ENCODE results near the gene MRPL38. TPM values are rescaled to one million over a fixed set of nuclear protein-coding genes. Genes with fewer than 3 reads are reported as not detected.

The MRPL38 gene
- polyA plus RNA-seq, 4 donors, result 56.9 to 93.5 (median 65.1) TPM

GRCh38 chr17:75897160-75898019, 7.3 kb downstream of the MRPL38 start:
- Histone ChIP-seq H3K4me1 (ENCODE audit: control insufficient read depth in 3 of 3, insufficient read depth in 2 of 3, low read depth in 1 of 3, low read length in 2 of 3) (peaks cover 0 to 38% (median 2%) of the 10 kb centered on the region in 3 donors), H3K4me3 (ENCODE audit: low read depth in 1 of 3, low read length in 3 of 3) (peak overlapping the region; percentile 72 to 86 (median 77)), H3K27ac (ENCODE audit: low read depth in 1 of 3, low read length in 2 of 3) (peak overlapping the region; percentile 61 to 95 (median 93)), H3K9me3 (ENCODE audit: control insufficient read depth in 2 of 2, insufficient read depth in 1 of 2, low read depth in 1 of 2, low read length in 1 of 2) (no peaks in the 10 kb centered on the region), H3K36me3 (ENCODE audit: control insufficient read depth in 3 of 3, insufficient read depth in 2 of 3, low read depth in 1 of 3, low read length in 3 of 3) (peaks cover 4 to 79% (median 8%) of the 10 kb centered on the region in 3 donors), H3K27me3 (ENCODE audit: control insufficient read depth in 3 of 3, insufficient read depth in 3 of 3, low read length in 3 of 3) (no peaks in the 10 kb centered on the region)
- FAIRE-seq, result no peak
- WGBS, 3 donors, result 51 to 76% (median 64%) methylated on average over 30 to 37 of the region's 37 CpGs
- no peak for DNase-seq

- Histone ChIP-seq H3K27ac (ENCODE audit: low read depth in 1 of 3, low read length in 2 of 3) (peak within 1 kb of the TSS; percentile 90 to 95 (median 93)), H3K4me1 (ENCODE audit: control insufficient read depth in 3 of 3, insufficient read depth in 2 of 3, low read depth in 1 of 3, low read length in 2 of 3) (peaks cover 0 to 46% (median 2%) of the 10 kb centered on the region in 3 donors)
- WGBS, 3 donors, result 0 to 1% (median 0%) methylated on average over 47 to 102 of the region's 102 CpGs
Measured at GRCh38 chr17:75896415-75897159, 8.1 kb downstream of the MRPL38 start, which contains the start of gene TRIM65. Gene TRIM65, minus strand, starts transcription at chr17:75896951. Its CDS starts 14 bp downstream, at chr17:75896937.

GRCh38 chr17:75895370-75896155, 9.1 kb downstream of the MRPL38 start:
- Histone ChIP-seq H3K9me3 (ENCODE audit: control insufficient read depth in 2 of 2, insufficient read depth in 1 of 2, low read depth in 1 of 2, low read length in 1 of 2) (no peaks in the 10 kb centered on the region), H3K36me3 (ENCODE audit: control insufficient read depth in 3 of 3, insufficient read depth in 2 of 3, low read depth in 1 of 3, low read length in 3 of 3) (peaks cover 5 to 79% (median 7%) of the 10 kb centered on the region in 3 donors), H3K4me3 (ENCODE audit: low read depth in 1 of 3, low read length in 3 of 3) (peak overlapping the region; percentile 3 to 86 (median 72)), H3K4me1 (ENCODE audit: control insufficient read depth in 3 of 3, insufficient read depth in 2 of 3, low read depth in 1 of 3, low read length in 2 of 3) (peaks cover 0 to 54% (median 2%) of the 10 kb centered on the region in 3 donors), H3K27me3 (ENCODE audit: control insufficient read depth in 3 of 3, insufficient read depth in 3 of 3, low read length in 3 of 3) (no peaks in the 10 kb centered on the region), H3K27ac (ENCODE audit: low read depth in 1 of 3, low read length in 2 of 3) (peak overlapping the region in 2 of 3 donors; percentile 18 to 90)
- FAIRE-seq (no peak), DNase-seq (no peak)
- 14 to 25% (median 23%) methylated on average over 26 to 28 of the region's 28 CpGs for WGBS, 3 donors

More at GRCh38 chr17:75896415-75897159, 8.1 kb downstream of the MRPL38 start, which contains the start of gene TRIM65:
- no peaks in the 10 kb centered on the region for H3K27me3 ChIP-seq (ENCODE audit: control insufficient read depth in 3 of 3, insufficient read depth in 3 of 3, low read length in 3 of 3)
- H3K4me3 ChIP-seq (ENCODE audit: low read depth in 1 of 3, low read length in 3 of 3), result peak within 1 kb of the TSS; percentile 72 to 86 (median 77)
- peak; percentile 82 to 93 for DNase-seq
- no peak for FAIRE-seq
- peaks cover 4 to 79% (median 8%) of the 10 kb centered on the region in 3 donors for H3K36me3 ChIP-seq (ENCODE audit: control insufficient read depth in 3 of 3, insufficient read depth in 2 of 3, low read depth in 1 of 3, low read length in 3 of 3)
- H3K9me3 ChIP-seq (ENCODE audit: control insufficient read depth in 2 of 2, insufficient read depth in 1 of 2, low read depth in 1 of 2, low read length in 1 of 2), result no peaks in the 10 kb centered on the region

GRCh38 chr17:75894049-75894733, 10.5 kb downstream of the MRPL38 start:
- Histone ChIP-seq H3K4me3 (ENCODE audit: low read depth in 1 of 3, low read length in 3 of 3) (no peak overlapping the region), H3K36me3 (ENCODE audit: control insufficient read depth in 3 of 3, insufficient read depth in 2 of 3, low read depth in 1 of 3, low read length in 3 of 3) (peaks cover 5 to 79% (median 7%) of the 10 kb centered on the region in 3 donors), H3K9me3 (ENCODE audit: control insufficient read depth in 2 of 2, insufficient read depth in 1 of 2, low read depth in 1 of 2, low read length in 1 of 2) (no peaks in the 10 kb centered on the region), H3K27ac (ENCODE audit: low read depth in 1 of 3, low read length in 2 of 3) (no peak overlapping the region), H3K27me3 (ENCODE audit: control insufficient read depth in 3 of 3, insufficient read depth in 3 of 3, low read length in 3 of 3) (no peaks in the 10 kb centered on the region), H3K4me1 (ENCODE audit: control insufficient read depth in 3 of 3, insufficient read depth in 2 of 3, low read depth in 1 of 3, low read length in 2 of 3) (peaks cover 0 to 54% (median 2%) of the 10 kb centered on the region in 3 donors)
- WGBS, 3 donors, result 79 to 84% (median 83%) methylated on average over 22 of the region's 22 CpGs
- FAIRE-seq (no peak), DNase-seq (no peak)

- Histone ChIP-seq H3K4me1 (ENCODE audit: control insufficient read depth in 3 of 3, insufficient read depth in 2 of 3, low read depth in 1 of 3, low read length in 2 of 3) (peaks cover 0 to 54% (median 2%) of the 10 kb centered on the region in 3 donors), H3K27me3 (ENCODE audit: control insufficient read depth in 3 of 3, insufficient read depth in 3 of 3, low read length in 3 of 3) (no peaks in the 10 kb centered on the region), H3K4me3 (ENCODE audit: low read depth in 1 of 3, low read length in 3 of 3) (no peak overlapping the region), H3K36me3 (ENCODE audit: control insufficient read depth in 3 of 3, insufficient read depth in 2 of 3, low read depth in 1 of 3, low read length in 3 of 3) (peaks cover 4 to 75% (median 4%) of the 10 kb centered on the region in 3 donors), H3K9me3 (ENCODE audit: control insufficient read depth in 2 of 2, insufficient read depth in 1 of 2, low read depth in 1 of 2, low read length in 1 of 2) (no peaks in the 10 kb centered on the region), H3K27ac (ENCODE audit: low read depth in 1 of 3, low read length in 2 of 3) (no peak overlapping the region)
- 86 to 89% (median 88%) methylated on average over 18 of the region's 18 CpGs for WGBS, 3 donors
- FAIRE-seq (no peak), DNase-seq (no peak)
Measured at GRCh38 chr17:75893305-75894048, 11.2 kb downstream of the MRPL38 start.

- Histone ChIP-seq H3K36me3 (ENCODE audit: control insufficient read depth in 3 of 3, insufficient read depth in 2 of 3, low read depth in 1 of 3, low read length in 3 of 3) (peaks cover 0 to 69% (median 3%) of the 10 kb centered on the region in 3 donors), H3K27ac (ENCODE audit: low read depth in 1 of 3, low read length in 2 of 3) (no peak overlapping the region), H3K27me3 (ENCODE audit: control insufficient read depth in 3 of 3, insufficient read depth in 3 of 3, low read length in 3 of 3) (no peaks in the 10 kb centered on the region), H3K9me3 (ENCODE audit: control insufficient read depth in 2 of 2, insufficient read depth in 1 of 2, low read depth in 1 of 2, low read length in 1 of 2) (no peaks in the 10 kb centered on the region), H3K4me3 (ENCODE audit: low read depth in 1 of 3, low read length in 3 of 3) (no peak overlapping the region), H3K4me1 (ENCODE audit: control insufficient read depth in 3 of 3, insufficient read depth in 2 of 3, low read depth in 1 of 3, low read length in 2 of 3) (peaks cover 0 to 54% (median 2%) of the 10 kb centered on the region in 3 donors)
- DNase-seq (no peak), FAIRE-seq (no peak)
- WGBS, 3 donors, result 83 to 87% (median 85%) methylated on average over 11 to 16 of the region's 16 CpGs
Measured at GRCh38 chr17:75892556-75893224, 12.0 kb downstream of the MRPL38 start.

All from small intestine (tissue), 7 donors.